ENCODE data around the gene CDC42EP5. TPM values are rescaled to one million over a fixed set of nuclear protein-coding genes. Genes with fewer than 3 reads are reported as not detected.
A peak's percentile ranks its signal among the peaks of the same experiment; 100 is the strongest.

The CDC42EP5 gene
- total RNA-seq, 6 donors from 2014 or later, result 11.1 to 40.4 (median 20.6) TPM

DNA sequence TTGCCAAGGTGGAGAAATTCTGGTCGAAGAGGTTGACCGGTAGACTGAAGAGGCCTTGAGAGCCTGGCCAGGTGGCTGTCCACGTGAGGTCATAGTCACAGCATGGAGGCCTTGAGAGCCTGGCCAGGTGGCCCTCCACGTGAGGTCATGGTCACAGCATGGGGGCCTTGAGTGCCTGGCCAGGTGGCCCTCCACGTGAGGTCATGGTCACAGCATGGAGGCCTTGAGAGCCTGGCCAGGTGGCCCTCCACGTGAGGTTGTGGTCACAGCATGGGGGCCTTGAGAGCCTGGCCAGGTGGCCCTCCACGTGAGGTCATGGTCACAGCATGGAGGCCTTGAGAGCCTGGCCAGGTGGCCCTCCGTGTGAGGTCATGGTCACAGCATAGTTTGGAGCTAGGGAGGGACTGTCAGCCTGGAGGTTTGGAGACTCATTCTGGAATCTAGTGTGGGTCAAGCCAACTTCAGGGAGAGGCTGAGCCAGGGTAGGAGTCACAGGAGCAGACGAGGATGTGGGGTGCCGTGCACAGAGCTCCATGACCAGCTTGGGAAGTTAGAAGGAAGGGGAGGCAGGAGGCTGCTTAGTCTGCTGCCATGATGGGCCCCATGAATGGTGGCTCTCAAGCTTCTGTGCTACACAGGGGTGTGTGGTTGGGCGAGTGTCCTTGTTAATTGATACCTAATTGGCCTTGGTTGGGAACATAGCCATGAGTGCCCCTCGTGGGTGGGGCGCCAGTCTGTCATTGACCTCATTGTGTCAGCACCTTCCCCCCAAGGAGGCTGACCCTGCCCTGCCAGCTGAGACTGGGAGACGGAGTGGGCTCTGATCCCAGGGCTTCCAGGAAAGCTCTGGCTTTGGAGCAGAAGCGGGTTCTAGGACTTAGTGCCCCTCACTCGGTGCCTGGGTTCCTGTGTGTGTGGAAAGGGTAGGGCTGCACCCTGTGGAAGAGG lies 13.5 kb downstream of the CDC42EP5 start:
- Histone ChIP-seq H3K9me3 (no peaks in the 10 kb centered on the region), H3K27ac (peak overlapping the region in 3 of 4 donors; percentile 39 to 98 (median 98)), H3K36me3 (peaks cover 61 to 79% (median 78%) of the 10 kb centered on the region in 4 donors), H3K4me3 (no peak overlapping the region), H3K27me3 (no peaks in the 10 kb centered on the region), H3K4me1 (peaks cover 29 to 51% (median 33%) of the 10 kb centered on the region in 4 donors)
- TF ChIP-seq POLR2A (IDR thresholded peaks at IDR 0.05) (no peak), POLR2AphosphoS5 (IDR thresholded peaks at IDR 0.05) (no peak), EP300 (IDR thresholded peaks at IDR 0.05) (no peak)
- TF ChIP-seq, protein P1, sequence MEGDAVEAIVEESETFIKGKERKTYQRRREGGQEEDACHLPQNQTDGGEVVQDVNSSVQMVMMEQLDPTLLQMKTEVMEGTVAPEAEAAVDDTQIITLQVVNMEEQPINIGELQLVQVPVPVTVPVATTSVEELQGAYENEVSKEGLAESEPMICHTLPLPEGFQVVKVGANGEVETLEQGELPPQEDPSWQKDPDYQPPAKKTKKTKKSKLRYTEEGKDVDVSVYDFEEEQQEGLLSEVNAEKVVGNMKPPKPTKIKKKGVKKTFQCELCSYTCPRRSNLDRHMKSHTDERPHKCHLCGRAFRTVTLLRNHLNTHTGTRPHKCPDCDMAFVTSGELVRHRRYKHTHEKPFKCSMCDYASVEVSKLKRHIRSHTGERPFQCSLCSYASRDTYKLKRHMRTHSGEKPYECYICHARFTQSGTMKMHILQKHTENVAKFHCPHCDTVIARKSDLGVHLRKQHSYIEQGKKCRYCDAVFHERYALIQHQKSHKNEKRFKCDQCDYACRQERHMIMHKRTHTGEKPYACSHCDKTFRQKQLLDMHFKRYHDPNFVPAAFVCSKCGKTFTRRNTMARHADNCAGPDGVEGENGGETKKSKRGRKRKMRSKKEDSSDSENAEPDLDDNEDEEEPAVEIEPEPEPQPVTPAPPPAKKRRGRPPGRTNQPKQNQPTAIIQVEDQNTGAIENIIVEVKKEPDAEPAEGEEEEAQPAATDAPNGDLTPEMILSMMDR (IDR thresholded peaks at IDR 0.05), result no peak
- 72 to 82% methylated on average over 13 to 15 of the region's 16 CpGs for WGBS, 2 donors
- peak in 1 of 2 donors; percentile 42 for DNase-seq
- ATAC-seq (ENCODE audit: low FRiP score in 2 of 2), result no peak

DNA sequence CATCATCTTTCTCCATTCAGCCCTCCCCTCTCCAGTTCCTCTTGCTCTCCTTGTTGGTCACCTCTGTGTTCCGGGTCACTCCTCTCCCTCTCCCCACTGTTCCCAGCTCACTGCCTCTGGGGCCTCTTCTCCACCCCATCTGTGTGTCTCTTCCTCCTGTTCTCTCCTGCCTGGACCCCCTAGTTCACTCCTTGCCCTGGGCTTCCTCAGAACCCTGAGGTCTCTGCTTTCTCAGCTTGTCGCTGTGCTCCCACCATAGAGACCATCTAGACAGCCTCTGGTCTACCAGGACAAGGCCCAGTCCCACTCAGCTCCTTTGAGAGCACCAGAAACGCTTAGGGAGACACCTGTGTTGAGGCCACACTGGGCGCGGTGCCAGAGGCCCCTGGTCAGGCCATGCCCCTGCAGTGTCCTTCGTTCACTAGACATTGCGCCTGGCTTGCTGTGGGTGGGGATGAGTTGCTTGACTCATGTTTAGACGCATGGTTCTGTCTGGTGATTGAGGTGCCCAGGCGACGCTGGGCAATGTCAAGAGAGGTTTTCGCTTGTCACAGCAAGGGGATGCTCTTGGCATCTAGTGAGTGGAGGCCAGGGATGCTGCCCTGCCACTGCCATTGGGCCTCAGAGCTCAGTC lies 14.3 kb downstream of the CDC42EP5 start:
- Histone ChIP-seq H3K27ac (no peak overlapping the region), H3K36me3 (peaks cover 69 to 86% (median 86%) of the 10 kb centered on the region in 4 donors), H3K4me1 (peaks cover 29 to 45% (median 33%) of the 10 kb centered on the region in 4 donors), H3K9me3 (no peaks in the 10 kb centered on the region), H3K27me3 (no peaks in the 10 kb centered on the region), H3K4me3 (no peak overlapping the region)
- TF ChIP-seq EP300 (IDR thresholded peaks at IDR 0.05) (no peak), POLR2A (IDR thresholded peaks at IDR 0.05) (no peak), POLR2AphosphoS5 (IDR thresholded peaks at IDR 0.05) (no peak)
- TF ChIP-seq, protein P1 (IDR thresholded peaks at IDR 0.05), result no peak
- DNase-seq, result peak in 1 of 2 donors; percentile 79
- no peak for ATAC-seq (ENCODE audit: low FRiP score in 2 of 2)
- 89 to 91% methylated on average over 10 to 11 of the region's 11 CpGs for WGBS, 2 donors

DNA sequence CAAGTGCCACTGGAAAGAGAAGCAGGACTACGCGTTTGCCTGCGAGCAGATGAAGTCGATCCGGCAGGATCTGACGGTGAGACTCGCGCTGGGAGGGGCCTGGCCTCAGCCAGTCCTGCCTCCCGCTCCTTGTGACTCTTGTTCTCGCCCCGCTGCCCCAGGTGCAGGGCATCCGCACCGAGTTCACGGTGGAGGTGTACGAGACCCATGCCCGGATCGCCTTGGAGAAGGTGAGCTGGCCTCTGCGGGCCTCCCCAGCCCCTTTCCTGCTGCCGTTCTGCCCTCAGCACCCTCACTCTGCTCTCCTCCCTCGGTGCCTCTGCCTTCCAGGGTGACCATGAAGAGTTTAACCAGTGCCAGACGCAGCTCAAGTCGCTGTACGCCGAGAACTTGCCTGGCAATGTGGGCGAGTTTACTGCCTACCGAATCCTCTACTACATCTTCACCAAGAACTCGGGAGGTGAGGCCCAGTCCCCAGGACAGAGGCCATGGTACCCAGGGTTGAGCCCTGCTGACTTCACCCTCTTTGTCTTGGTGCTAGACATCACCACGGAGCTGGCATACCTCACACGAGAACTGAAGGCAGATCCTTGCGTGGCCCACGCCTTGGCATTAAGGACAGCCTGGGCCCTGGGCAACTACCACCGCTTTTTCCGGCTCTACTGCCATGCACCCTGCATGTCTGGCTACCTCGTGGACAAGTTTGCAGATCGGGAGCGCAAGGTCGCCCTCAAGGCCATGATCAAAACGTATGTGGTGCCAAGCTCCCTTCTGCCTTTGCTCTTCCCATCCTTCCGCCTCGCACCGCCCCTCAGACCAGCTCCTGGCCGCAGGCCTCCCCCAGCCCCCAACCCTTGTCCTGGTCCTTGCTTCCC lies 15.1 kb downstream of the CDC42EP5 start:
- no peaks in the 10 kb centered on the region for H3K9me3 ChIP-seq
- DNase-seq, result peak in 1 of 2 donors; percentile 66
- 94 to 95% methylated on average over 40 to 42 of the region's 42 CpGs for WGBS, 2 donors
- peaks cover 77 to 94% (median 93%) of the 10 kb centered on the region in 4 donors for H3K36me3 ChIP-seq
- no peak for ATAC-seq (ENCODE audit: low FRiP score in 2 of 2)
- no peak overlapping the region for H3K27ac ChIP-seq
- no peak overlapping the region for H3K4me3 ChIP-seq
- peaks cover 29 to 42% (median 33%) of the 10 kb centered on the region in 4 donors for H3K4me1 ChIP-seq
- H3K27me3 ChIP-seq, result no peaks in the 10 kb centered on the region
- TF ChIP-seq EP300 (IDR thresholded peaks at IDR 0.05) (no peak), POLR2A (IDR thresholded peaks at IDR 0.05) (no peak), POLR2AphosphoS5 (IDR thresholded peaks at IDR 0.05) (no peak)
- TF ChIP-seq, protein P1 (IDR thresholded peaks at IDR 0.05), result no peak

DNA sequence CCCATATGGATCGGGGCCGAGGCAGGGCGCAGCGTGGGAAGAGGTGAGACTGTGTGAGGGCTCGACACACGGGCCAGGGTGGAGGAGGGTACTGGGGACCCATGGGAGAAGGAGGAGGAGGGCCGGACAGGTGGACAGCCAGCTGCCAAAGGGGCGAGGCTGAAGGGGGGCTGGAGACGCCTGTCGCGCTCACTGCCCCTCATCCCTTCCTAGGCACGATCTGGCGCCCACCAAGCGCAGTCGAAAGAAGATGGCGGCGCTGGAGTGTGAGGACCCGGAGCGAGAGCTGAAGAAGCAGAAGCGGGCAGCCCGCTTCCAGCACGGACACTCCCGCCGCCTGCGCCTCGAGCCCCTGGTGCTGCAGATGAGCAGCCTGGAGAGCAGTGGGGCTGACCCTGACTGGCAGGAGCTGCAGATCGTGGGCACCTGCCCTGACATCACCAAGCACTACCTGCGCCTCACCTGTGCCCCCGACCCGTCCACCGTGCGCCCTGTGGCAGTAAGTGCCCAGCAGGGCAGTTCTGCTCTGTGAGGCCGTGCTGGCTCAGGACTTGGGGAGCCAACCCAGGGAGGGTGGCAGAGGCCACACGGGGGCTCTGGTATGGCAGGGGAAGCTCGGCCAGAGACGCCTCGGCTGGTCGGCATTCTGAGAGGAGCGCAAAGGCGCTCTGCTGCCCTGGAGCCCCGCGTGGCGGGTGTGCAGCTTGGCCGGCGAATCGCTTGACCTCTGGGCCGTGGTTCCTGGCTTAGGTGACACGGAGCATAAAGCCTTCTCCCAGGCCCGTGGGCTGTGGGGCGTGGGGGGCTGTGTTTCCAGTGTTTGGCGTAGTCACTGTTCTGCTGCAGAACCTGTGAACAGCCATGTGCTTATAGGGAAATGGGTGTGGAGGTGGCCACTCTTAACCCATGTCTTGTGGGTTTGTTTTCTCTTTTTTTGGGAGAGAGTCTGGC lies 16.4 kb downstream of the CDC42EP5 start:
- DNase-seq (peak in 1 of 2 donors; percentile 84), ATAC-seq (ENCODE audit: low FRiP score in 2 of 2) (no peak)
- peaks cover 22 to 42% (median 27%) of the 10 kb centered on the region in 4 donors for H3K4me1 ChIP-seq
- no peaks in the 10 kb centered on the region for H3K9me3 ChIP-seq
- no peak overlapping the region for H3K27ac ChIP-seq
- H3K36me3 ChIP-seq, result peaks cover 90 to 100% (median 99%) of the 10 kb centered on the region in 4 donors
- H3K27me3 ChIP-seq, result no peaks in the 10 kb centered on the region
- TF ChIP-seq POLR2AphosphoS5 (IDR thresholded peaks at IDR 0.05) (no peak), EP300 (IDR thresholded peaks at IDR 0.05) (no peak), POLR2A (IDR thresholded peaks at IDR 0.05) (no peak)
- TF ChIP-seq, protein P1 (IDR thresholded peaks at IDR 0.05), result no peak
- no peak overlapping the region for H3K4me3 ChIP-seq
- WGBS, 2 donors, result 94 to 95% methylated on average over 35 to 44 of the region's 51 CpGs

All from upper lobe of left lung (tissue), 6 donors.